Thyroid gland (tissue), 4 donors: Measurements from ENCODE around the gene ACADSB. TPM values are rescaled to one million over a fixed set of nuclear protein-coding genes. Genes with fewer than 3 reads are reported as not detected.

Experiments used
- DNase-seq, 2 donors: peaks; one replicate each; pipeline ENCODE4 v3.0.0-alpha.2; 2019
- H3K27ac ChIP-seq, 3 donors: fragments of 200-600 bp; sonication (generic); 1 replicate in 2 of 3; 2 replicates in 1 of 3; pipeline ENCODE4 v1.5.1; 2016 to 2019; ENCODE audit warnings: mild to moderate bottlenecking in 1 of 3, moderate library complexity in 1 of 3
- H3K27me3 ChIP-seq: fragments of 200-600 bp; sonication (generic); one replicate; pipeline ENCODE4 v1.5.1; 2019
- H3K36me3 ChIP-seq, 2 donors: fragments of 200-600 bp; sonication (generic); one replicate each; pipeline ENCODE4 v1.5.1; 2016 to 2019
- H3K4me1 ChIP-seq, 2 donors: fragments of 200-600 bp; sonication (generic); one replicate each; pipeline ENCODE4 v1.5.1; 2017 to 2019
- H3K4me3 ChIP-seq, 3 donors: fragments of 200-600 bp; sonication (generic); replicated peaks in 1 of 3; 1 replicate in 2 of 3; 2 replicates in 1 of 3; pipeline ENCODE4 v1.5.1; 2016; ENCODE audit warnings: mild to moderate bottlenecking in 1 of 3
- H3K9me3 ChIP-seq: fragments of 200-600 bp; sonication (generic); one replicate; pipeline ENCODE4 v1.5.1; 2017
- POLR2A ChIP-seq, 2 donors: fragments of 450-650 bp; IDR thresholded peaks; one replicate each; pipeline ENCODE4 v1.6.1; 2017; ENCODE audit warnings: antibody characterized with exemption in 2 of 2, mild to moderate bottlenecking in 2 of 2, moderate library complexity in 1 of 2
- WGBS, 2 donors: methylation state at CpG; one replicate each; pipeline ENCODE4 v1.1.5; 2017; 5-methylcytosine and 5-hydroxymethylcytosine counted together
- intact Hi-C: fragments of 100-400 bp; cut with DNase I; formaldehyde crosslinking; loops from one replicate; pipeline ENCODE4 v1.15.1; 2023
- total RNA-seq, 4 donors: library from RNA; depleted of rRNA; stranded (reverse); fragments of >200 nt; gene quantifications; one replicate each; pipeline ENCODE4 v1.2.3, GENCODE V29; 2016
- TF ChIP-seq, protein P1 (sequence below), 6 experiments: fragments of 200-600 bp in 3 of 6; fragments of 450-650 bp in 3 of 6; sonication (generic) in 3 of 6; IDR thresholded peaks; one replicate each; pipeline ENCODE4 v1.5.1; 2016 to 2019; ENCODE audit warnings: antibody characterized with exemption in 6 of 6, mild to moderate bottlenecking in 2 of 6, inconsistent platforms in 1 of 6, moderate library complexity in 1 of 6

The ACADSB gene
- total RNA-seq, 4 donors from 2014 or later: 14.4 to 23.8 (median 17.5) TPM

DNA sequence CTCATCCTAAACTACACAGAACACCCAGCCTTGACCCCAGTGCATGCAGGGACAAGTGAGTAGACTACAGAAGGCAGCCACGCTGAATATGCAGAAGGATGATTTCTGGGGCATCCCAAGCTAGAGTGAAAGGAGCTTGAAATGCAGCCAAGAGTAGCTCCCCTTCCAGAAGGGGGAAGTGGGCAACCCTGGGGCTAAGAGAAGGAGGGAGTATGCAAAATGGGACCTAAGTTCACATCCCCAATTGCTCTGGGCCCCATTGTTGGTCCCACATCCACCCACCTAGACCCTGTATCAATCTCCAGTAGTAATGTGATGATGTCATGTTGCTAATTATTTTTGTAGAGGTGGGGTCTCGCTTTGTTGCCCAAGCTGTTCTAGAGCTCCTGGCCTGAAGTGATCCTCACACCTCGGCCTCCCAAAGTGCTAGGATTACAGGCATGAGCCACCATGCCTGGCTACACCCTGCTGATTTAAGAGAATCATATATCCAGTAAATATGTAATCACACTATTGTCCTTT lies 34.2 kb upstream of the ACADSB start:
- H3K27ac ChIP-seq: no peak overlapping the region
- no peaks in the 10 kb centered on the region for H3K27me3 ChIP-seq
- intact Hi-C loops: no loop called here
- H3K9me3 ChIP-seq: no peaks in the 10 kb centered on the region
- TF ChIP-seq POLR2A (IDR thresholded peaks at IDR 0.05): no peak
- TF ChIP-seq, protein P1, sequence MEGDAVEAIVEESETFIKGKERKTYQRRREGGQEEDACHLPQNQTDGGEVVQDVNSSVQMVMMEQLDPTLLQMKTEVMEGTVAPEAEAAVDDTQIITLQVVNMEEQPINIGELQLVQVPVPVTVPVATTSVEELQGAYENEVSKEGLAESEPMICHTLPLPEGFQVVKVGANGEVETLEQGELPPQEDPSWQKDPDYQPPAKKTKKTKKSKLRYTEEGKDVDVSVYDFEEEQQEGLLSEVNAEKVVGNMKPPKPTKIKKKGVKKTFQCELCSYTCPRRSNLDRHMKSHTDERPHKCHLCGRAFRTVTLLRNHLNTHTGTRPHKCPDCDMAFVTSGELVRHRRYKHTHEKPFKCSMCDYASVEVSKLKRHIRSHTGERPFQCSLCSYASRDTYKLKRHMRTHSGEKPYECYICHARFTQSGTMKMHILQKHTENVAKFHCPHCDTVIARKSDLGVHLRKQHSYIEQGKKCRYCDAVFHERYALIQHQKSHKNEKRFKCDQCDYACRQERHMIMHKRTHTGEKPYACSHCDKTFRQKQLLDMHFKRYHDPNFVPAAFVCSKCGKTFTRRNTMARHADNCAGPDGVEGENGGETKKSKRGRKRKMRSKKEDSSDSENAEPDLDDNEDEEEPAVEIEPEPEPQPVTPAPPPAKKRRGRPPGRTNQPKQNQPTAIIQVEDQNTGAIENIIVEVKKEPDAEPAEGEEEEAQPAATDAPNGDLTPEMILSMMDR (IDR thresholded peaks at IDR 0.05): no peak
- peaks cover 2 to 4% of the 10 kb centered on the region in 2 donors for H3K4me1 ChIP-seq
- no peak overlapping the region for H3K4me3 ChIP-seq
- DNase-seq: no peak
- H3K36me3 ChIP-seq: no peaks in the 10 kb centered on the region
- WGBS, 2 donors: 65 to 87% methylated on average over 3 of the region's 3 CpGs

DNA sequence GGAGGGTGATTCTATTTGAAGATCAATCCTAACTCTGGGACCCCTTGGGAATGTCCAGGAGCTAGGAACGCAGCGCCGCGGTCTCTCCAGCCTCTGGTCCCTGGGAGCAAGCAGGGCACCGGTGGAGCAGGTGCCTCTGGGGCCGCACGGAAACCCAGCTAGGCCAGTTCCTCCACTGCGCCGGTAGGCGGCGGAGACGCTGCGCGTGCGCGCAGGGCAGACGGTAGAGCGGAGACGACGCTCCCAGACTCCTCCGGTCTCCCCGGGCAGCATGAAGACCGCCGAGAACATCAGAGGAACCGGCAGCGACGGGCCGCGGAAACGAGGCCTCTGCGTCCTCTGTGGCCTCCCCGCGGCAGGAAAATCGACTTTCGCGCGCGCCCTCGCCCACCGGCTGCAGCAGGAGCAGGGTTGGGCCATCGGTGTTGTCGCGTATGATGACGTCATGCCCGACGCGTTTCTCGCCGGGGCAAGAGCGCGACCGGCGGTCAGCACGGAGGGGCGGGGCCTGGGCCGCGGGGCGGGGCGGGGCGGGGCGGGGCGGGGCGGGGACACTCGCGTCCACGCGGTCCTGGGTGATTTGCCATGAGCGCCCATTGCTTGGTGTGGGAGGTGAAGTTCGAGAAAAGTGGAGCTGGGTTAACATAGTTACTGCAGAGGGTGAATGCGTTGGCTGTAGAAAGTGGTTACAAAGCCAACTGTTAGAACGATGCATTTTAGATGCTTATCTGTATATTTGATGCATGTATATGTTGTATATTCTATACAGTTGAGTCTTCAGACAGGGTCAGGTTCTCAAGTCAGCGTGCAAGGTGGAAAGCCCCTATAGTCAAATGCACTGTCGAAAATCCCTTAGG lies 28.4 kb upstream of the ACADSB start, which contains the start of gene PSTK:
TSS of gene PSTK (plus strand) at position 193 of the 857 bp plus-strand sequence. CDS start at position 272, 79 bp downstream.
- Histone ChIP-seq H3K9me3 (no peaks in the 10 kb centered on the region), H3K4me1 (peaks cover 4 to 8% of the 10 kb centered on the region in 2 donors), H3K4me3 (peak within 1 kb of the TSS; percentile 39 to 90 (median 89)), H3K27ac (peak within 1 kb of the TSS; percentile 79 to 96 (median 80)), H3K27me3 (no peaks in the 10 kb centered on the region), H3K36me3 (no peaks in the 10 kb centered on the region)
- intact Hi-C loops: loop anchor here (10.0 kb wide), 1 partner anchor 174 kb away; the partner anchor contains the start of gene BUB3
- peak in 1 of 2 donors; percentile 68 for TF ChIP-seq POLR2A (IDR thresholded peaks at IDR 0.05)
- TF ChIP-seq, protein P1 (IDR thresholded peaks at IDR 0.05): peak; percentile 79 to 98 (median 95)
- peak; percentile 86 to 88 for DNase-seq
- 2 to 9% methylated on average over 10 to 21 of the region's 73 CpGs for WGBS, 2 donors

DNA sequence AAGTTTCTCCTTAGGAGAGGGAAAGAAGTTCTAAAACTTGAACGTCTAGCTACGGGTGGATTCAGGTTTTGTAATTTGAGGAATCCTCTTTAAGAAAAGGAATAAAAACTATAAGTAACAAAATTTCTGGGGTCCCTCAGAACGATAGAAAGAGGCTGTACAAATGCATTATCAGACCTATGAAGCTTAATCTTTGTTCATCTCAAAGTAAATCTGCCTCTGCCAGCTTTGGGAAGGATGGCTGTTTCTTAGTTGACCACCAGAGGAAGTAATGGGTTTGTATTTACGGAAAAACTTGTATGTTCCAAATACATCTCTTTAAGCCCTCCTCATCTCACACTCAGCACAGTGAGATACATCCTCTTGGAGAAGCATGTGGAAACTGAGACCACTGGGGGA lies 27.7 kb upstream of the ACADSB start:
- Histone ChIP-seq H3K4me1 (peaks cover 4 to 8% of the 10 kb centered on the region in 2 donors), H3K4me3 (peak overlapping the region in 1 of 3 donors; percentile 90), H3K27ac (no peak overlapping the region), H3K9me3 (no peaks in the 10 kb centered on the region), H3K36me3 (no peaks in the 10 kb centered on the region), H3K27me3 (no peaks in the 10 kb centered on the region)
- intact Hi-C loops: loop anchor here (10.0 kb wide), 1 partner anchor 174 kb away; the partner anchor contains the start of gene BUB3
- no peak for TF ChIP-seq POLR2A (IDR thresholded peaks at IDR 0.05)
- TF ChIP-seq, protein P1 (IDR thresholded peaks at IDR 0.05): peak in 3 of 6 experiments; percentile 22 to 37 (median 30)
- 25 to 28% methylated on average over 4 of the region's 4 CpGs for WGBS, 2 donors
- no peak for DNase-seq

DNA sequence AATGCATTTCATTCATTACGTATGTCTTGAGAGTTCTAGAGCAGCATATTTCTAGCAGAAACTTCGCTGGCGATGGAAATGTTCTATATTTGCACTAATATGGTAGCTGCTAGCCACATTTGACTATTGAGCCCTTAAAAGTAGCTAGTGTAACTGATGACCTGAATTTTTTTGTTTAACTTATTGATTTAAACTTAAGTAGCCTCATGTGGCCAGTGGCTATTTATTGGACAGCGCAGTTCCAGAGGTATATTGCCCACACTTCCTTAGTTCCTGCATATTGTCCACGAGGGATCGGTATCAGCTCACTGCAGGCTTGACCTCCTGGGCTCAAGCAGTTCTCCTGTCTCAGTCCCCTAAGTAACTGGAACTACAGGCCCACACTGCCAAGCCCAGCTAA lies 24.9 kb upstream of the ACADSB start:
- Histone ChIP-seq H3K9me3 (no peaks in the 10 kb centered on the region), H3K36me3 (no peaks in the 10 kb centered on the region), H3K4me1 (peaks cover 4 to 8% of the 10 kb centered on the region in 2 donors), H3K27ac (no peak overlapping the region), H3K4me3 (no peak overlapping the region), H3K27me3 (no peaks in the 10 kb centered on the region)
- 94 to 95% methylated on average over 6 of the region's 6 CpGs for WGBS, 2 donors
- TF ChIP-seq POLR2A (IDR thresholded peaks at IDR 0.05): no peak
- TF ChIP-seq, protein P1 (IDR thresholded peaks at IDR 0.05): no peak
- intact Hi-C loops: loop anchor here (10.0 kb wide), 1 partner anchor 171 kb away; the partner anchor contains the start of gene BUB3
- no peak for DNase-seq
